GM19463 (cell line): Measurements from ENCODE around the gene HOXB6.

Experiments
- ATAC-seq: cut with Tn5 transposase; IDR thresholded peaks from one replicate; pipeline ENCODE4 v1.9.1; 2021; ENCODE audit warnings: mild to moderate bottlenecking, moderate library complexity; ENCODE audit not compliant: unreplicated experiment

Gene HOXB6

DNA sequence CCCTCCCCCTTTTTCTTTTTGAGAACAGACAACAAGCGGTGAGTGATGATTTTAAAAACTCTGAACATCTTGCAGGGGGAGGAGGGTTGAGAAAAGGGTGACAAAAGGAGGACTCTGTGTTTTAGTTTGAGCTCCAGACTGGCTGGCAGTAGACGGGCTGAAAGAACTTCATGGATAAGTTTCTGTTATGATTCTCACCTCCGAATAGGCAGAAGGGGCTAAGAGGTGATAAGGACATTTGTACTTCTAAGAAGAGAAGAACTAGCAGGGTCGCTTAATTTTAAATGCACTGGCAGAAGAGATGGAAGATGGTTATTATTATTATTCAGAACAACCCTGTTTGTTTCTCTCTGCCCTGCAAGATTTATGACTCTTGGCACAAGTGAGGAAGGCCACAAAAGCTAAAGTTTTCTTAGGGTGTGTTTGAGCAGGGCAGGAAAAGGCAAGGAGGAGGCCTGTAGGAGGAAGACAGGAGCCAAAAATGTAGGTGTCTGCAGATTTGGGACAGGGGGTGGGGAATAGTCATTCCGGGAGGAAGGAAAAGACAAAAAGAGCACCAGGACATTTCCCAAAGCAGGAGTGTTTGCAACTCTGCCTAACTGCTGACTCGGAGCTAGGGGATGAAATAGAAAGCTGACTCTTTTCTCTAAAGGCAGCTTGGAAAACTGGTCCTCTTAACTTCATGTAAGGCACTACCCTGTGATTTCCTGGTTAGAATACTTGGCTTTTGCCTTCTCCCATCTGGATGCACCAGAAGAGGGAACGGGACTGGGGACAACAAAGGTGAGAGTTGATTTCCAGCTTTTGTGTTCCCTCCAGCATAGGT, 48.0 kb downstream of the HOXB6 start:
- no peak for ATAC-seq

DNA sequence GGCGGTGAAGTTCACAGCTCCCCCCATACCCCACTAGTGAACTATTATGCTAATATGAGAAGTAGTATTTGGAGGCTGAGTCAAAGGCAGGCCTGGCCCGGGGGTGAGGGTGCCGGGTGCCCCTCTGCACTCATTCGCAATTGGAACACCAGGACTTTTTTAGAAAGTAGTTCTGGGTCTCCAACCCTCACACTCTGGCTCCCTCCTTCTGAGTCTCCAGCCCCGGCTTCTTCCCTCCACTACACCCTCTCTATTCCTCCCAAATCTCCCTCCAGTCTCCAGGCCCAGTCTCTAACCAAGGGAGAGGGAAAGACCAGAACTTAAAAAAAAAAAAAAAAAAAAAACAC, 48.6 kb downstream of the HOXB6 start:
- ATAC-seq, result no peak

DNA sequence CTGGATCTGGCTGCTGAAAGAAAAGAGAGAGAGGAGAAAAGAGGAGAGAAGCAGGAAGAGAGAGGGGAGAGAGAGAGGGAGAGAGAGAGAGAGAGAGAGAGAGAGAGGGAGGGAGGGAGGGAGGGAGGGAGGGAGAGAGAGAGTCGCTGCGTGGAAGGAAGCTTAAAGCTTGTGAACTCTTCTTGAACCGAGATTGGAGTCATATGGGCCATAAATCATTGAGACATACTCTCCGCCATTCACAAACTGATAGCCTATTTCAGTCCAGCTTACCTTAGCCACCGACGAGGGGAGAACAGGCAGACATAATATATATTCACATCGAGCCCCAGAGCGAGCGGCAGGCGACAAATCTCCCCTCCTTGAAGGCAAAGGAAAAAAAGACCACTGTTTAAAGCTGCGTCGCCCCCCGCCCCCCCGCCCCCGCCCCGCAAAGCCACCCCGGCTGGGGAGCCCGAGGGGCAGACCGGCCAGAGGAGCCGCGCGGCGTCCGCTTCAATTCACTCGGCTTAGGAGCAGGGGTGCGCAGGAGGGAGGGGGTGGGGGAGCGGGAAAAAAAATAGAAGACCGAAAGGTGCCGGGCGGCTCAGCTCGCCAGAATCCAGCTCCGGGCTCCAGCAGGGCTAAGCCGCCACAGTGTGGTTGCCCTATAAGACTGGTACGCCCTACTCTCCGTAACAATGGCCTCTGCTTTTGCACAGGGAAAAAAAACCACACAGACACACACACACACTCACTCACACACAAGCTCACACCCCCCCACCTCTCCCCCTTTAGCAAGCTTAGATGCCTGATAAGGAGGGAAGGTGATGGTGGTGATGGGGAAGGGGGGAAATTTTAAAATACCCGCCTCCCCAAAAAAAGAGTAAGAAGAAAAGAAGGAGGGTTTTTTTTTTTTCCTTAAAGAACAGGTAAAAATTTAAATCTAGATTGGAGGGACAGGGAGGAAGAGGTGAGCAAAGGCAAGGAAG, 49.2 kb downstream of the HOXB6 start:
- no peak for ATAC-seq

DNA sequence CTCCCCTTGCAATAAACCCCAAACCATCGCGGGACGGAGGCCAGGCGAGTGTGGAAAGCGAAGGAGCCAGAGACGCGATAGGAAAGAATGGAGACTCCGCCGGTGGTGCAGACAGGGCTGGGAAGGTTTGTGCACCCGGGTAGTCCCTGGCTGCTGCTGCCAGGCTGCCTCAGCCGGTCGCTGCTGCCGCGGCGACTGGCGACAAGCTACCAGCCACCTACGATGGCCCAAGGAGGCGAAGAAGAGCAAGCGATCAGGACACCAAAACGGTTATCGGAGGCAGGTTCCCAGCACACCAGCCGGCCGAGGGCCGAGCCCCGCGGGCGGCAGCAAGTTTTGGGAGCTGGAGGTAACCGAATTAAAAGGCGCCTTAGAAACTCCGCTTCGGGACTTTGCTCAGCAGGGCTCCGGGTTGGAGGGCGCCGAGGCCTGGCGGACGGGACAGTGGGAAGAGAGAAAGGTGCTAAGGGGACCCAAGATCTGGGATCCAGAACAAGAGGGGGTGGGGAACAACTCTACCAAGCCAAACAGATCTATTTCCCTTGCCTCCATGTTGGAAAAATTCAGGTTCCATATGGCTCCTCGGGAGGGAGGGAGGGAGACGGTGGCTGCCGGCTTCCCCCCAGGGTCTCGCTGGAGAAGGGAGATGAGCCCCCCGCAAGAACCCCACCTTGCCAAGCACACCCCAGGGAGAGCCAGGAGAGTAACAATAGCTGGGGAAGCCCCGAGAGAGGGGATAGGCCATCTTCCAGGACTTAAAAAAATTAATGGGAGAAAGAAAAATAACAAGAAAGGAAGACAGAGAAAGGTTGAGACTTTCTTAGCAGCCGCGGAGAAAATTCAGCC, 50.2 kb downstream of the HOXB6 start:
- ATAC-seq, result no peak

DNA sequence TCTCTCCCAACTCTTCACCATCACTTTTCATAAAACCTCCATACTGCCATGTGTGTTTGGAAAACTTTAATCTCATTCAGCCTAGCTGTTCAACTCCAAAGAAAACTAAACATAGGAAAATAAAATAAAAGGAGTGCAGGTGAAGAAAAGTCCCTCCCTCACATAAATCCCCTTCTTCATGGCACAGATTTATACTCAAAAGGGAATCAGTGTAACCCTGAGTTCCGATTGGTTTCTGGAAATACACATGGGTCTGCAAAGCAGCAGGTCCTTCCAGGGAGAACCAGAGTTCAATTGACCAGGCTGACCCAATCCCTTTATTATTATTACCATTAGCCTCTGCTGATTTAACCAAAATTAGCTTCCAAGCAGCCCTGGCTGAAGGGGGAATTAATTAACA, 51.0 kb downstream of the HOXB6 start:
- ATAC-seq, result no peak

DNA sequence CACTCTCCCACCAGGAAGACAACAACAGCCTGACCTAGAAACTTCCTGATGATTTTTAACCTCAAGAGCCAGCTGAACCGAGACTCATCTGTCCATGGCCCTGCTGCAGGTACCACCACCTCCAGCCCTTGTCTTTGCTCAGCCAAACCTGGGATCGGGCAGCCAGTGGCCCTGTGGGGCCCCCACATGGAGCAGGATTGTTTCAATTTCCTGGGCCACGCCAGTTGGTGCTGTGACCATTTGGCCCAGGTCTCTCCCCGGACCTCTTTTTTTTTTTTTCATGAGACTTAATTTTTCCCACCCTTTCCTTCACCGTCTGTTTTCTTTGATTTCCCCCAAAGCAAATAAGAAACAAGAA, 51.6 kb downstream of the HOXB6 start:
- ATAC-seq, result no peak

DNA sequence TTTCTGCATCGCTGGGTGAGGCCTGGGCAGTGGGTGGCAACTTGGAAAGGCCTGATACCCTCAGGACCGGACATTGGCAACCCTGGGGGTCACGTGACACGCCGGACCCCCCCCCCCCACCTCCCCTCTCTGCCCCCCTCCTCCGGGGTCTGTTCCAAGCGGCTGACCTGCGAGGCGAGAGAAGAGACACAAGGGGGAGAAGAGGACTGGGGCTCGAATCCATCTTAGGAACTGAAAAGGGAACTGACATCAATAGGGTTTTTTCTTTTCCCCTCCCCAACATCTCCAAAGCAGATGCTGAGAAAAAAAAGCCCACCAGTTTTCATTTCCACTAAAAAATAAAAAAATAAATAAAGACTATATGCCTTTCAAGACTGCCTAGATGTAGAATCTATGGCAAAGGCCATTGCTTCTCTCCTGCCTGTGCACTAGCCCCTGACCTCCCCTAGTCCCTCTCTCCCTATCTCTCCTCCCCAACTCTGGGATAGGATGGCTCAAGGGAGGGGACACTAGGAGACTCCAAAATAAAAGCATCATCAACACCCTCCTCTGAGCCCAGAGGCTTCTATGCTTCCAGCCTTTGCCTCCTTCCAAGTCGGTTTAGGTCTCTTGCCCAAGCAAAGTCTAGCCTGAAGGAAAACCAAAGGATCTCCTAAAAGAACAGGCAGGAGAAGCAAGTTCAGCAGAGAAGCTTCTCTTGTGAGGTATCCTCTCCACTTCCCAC, 52.2 kb downstream of the HOXB6 start:
- ATAC-seq, result no peak

DNA sequence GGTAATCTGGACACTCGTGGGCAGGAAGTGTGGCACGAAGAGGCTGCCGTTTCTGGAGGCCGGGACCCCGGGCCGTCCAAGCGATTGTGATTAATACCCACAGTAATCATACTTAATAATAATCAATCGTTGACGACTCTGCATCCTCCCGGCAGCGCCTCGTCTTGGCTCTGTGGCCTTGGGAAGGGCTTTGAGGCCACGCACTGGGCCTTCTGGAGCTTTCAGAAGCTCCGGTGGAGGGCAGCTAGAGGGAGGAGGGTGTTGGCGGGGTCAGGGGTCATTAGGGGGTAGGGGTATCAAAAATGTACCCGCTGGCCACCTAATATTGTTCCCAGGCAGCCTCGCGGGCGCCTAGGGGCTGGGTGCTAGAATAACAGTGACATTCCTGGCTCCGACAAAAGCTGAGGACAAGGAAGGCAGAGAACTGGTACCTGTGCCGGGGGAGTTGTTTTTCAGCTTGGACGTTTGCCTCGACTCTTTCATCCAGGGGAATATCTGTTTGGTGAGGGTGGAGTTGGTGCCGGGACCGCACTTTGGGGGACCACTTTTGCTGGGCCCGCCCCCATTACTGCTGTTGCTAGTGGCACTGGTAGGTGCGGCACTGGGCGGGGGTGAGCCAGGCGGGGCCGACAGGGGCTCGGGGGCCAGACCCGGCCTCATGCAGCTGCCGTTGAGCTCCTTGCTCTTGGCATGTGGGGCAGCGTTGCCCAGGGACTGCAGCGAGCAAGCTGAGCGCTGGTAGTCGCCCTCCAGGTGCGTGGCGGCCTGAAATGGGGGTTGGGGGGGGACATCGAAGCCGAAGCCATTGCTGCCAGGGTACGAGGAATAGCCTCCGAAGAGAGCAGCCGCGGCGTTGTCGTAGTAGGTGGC, 53.0 kb downstream of the HOXB6 start:
- no peak for ATAC-seq

DNA sequence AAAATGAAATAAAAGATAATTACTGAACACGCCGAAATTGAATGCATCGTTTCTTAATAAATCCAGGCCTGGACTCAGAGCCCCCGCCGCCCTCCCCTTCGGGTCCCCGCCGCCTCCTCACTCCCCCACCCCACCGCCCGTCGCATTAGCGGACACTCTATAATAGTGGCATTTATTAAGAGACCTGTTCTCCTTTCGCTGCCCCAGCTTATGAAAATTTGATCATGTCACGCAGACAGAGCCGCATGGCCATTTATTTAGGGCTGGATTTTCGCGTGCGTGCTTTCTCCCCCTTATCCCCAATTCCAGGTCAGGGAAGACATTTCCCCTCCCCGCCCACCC, 53.6 kb downstream of the HOXB6 start:
- ATAC-seq, result no peak

DNA sequence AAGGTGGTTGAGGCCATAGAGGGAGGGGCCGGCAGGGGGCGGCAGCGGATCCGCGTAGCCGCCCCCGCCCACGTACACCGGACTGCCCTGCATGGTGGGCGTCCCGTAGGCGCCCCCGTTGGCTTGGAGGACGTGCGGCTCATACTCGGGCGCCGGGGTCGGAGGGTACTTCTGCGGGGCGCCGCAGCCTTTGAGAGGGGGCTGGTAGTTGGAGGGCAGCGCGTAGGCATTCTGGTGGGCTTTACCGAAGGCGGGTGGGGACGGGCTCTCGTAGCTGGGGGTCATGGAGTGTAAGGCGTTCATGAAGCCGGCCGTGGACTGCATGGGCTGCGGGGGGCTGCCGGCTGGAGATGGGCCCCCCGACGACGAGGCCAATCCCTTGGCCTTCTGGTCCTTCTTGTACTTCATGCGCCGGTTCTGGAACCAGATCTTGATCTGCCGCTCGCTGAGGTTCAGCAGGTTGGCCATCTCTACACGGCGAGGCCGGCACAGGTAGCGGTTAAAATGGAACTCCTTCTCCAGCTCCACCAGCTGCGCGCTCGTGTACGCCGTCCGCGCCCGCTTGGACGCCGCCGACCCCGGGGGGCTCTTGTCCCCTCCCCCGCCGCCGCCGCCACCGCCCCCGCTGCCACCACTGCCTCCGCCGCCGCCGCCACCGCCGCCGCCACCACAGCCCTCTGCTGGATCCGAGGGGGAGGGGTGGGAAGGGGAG, 54.1 kb downstream of the HOXB6 start:
- ATAC-seq, result no peak

DNA sequence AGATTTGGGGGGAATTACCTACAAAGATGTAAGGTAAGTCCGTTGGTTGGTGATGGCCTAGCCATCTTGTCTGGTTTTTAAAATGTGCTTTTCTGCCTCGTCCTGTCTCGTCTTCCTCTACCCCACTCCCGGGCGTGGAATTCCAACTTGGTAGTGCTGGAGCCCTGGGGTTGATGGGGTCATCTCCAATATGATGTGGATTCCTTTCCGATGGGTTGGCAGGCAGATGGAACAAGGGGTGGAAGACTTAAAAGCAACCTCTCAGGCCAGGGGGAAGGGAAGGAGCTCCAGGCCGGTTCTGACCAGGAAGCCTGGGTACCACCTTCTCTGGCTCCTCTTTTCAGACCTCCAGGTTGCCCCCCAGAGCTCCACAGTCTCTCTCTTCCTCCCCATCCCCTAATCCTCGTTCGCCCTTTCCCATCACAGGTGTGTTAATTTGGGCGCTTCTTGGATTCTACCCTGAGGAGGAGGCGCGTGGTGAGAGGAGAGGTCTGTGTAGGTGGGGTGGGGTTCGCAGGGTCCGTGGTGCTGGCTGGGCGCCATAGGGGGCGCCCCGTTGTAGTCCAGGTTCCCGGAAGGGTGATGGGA, 54.8 kb downstream of the HOXB6 start:
- no peak for ATAC-seq

DNA sequence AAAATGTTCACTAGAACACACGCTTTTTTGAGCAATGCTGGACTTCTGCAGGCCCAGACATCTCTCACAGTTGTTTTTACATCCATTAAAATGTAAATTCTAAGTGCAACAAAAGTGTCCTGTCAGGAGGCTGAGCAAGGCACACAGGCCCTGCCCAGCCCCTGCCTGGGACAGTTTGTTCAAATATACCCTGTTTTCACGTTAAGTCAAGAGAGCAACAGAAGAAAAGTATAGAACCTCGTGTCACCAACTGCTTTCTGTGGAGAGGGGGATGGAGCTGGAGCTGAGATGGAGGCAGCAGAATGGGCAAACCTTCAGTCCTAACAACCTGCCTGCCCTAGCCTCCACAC, 55.5 kb downstream of the HOXB6 start:
- no peak for ATAC-seq

DNA sequence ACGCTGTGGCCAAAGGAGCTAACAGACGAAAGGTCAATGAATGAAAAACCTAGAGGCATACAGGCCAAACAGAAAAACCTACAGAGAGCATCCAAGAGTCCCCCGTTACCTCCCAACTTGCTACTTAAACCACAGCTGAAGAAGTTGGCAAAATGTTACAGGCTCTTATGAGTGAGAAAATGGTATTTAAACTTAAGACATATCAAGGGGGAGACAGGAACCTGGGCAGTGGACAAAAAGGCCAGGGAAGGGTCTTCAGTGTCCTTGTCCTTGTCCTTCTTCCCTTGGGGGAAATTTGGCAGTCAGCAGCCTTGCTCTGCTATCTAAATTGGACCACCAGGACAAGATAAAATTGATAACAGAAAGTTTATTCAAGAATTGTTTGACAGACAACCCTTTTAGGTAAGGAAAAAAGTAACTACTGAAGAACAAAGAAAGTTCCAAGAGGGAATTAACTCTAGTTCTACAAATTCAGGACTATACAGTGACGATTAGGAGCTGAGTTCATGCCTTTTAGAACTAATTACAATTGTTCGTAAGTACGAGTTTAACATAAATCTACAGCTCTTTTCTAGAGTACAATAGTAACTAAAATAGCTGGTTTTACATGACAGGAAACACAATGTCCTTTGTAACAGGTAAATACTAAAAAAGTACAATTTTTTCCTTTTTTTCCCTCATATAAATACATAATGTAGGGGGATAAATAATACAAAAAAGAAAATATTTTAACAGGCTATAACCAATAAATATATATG, 56.1 kb downstream of the HOXB6 start:
- ATAC-seq, result no peak

DNA sequence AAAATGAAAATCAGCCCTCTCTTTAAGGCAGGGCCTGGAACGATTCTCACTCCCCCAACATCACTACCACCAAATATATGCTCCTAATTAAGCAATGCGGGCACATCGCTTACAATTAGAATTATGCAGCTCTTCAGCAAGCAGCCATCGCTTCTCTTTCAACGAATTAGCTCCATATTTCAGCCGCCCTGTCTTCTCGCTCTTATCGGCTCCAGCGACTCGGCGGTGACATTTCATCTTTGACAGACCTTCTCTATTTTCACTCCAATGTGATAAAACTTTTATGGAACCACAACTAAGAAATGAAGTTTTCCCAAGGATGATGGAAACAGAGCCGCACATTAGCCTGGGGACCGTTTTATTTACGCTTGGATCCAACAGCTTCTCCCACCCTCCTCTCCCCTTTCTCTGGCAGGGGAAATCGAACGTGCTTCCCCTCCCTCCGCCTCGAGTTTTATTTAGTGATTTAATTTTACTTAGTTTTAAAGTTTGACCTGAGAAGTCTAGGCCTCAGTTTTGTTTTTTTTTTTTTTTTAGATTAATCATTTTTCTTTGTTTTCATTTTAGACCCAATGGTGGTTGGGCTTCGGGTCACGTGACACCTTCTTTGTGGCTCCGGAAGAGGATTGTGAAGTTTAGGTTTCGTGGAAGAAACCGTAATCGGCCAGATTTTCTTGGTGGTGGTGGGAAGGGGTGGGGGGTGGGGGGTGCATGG, 56.8 kb downstream of the HOXB6 start:
- ATAC-seq, result no peak

DNA sequence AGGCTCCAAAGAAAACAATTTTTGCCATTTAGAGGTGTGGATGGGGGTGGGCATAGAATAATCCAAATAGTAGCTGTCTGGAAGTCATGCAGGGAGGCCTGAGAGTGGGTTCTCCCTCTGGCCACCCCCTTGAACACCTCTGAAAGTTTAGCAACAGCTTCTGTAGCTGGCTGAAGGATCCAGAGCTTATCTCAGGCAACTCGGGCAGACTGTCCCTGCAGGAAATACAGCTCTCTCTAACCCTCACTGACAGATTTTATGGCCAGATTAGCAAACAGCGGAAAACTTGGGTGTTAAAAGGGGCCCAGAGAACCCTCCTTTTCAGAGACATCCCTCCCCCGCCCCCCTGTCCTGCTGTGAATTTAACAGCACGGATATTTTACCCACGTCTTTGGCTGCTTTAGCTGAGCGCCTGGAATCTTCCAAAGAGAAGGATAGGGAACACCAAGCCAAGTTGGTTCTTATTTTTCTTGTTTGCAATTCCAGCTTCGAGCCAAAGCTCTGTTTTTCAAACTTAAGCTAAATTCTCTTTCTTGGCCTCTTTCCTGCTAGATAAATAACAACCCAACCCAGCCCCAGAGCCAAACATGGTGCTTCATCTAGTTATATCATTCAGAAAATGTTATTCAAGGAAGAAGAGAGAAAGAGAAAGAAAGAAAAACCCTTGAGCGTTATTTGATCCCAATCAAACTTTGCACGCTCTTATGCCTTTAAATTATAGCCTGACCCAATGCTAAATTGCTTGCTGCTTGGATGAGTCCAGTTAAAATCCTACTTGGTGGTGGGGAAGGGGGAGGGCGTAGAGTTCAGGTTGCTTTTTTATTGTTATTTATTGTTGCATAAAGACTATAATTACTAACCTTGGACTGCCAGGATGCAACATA, 57.6 kb downstream of the HOXB6 start:
- ATAC-seq, result no peak

DNA sequence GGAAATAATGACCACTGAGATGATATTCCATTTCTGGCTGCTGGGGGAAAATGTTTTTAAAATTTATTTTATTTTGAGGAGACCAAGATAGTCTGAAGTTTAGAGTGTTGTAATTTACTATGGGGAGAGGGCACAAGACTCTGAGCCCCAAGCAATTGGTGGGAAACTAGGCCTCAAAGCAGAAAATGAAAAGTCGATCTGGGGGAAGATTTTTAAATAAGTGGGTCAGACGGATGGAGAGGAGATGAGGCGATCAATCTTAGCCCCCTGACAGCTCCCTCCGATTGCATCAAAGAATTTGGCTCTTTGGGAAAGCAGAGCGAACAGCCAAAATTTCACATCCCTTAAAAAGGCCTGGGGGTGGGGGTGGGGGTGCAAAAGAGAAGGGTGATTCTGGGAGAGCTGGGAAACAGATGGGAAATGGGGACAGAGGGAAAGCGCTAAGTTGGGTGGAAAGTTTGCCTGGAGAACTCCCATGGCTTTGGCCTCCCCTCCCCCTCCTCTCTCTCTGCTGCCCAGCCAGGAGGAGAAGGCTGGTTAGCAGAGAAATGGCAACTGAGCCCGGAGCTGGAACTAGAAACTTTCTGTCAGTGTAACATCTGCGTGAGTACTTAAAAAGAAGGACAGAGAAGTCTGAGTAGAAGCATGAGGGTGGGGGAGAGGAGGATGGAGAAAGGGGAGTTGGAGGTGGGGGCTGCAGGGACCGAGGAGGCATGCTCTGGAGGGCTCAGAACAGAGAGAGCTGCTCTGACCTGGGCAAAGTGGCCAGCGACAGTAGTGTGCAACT, 58.5 kb downstream of the HOXB6 start:
- no peak for ATAC-seq
